Tibial nerve (tissue), 3 donors: ENCODE data around the gene DHX16.

Experiments
- CTCF ChIP-seq, 5 experiments: fragments of 200-600 bp in 3 of 5; fragments of 450-650 bp in 2 of 5; sonication (generic) in 3 of 5; IDR thresholded peaks; one replicate each; pipeline ENCODE4 v1.5.1; 2016 to 2019; ENCODE audit warnings: antibody characterized with exemption in 5 of 5, mild to moderate bottlenecking in 3 of 5, moderate library complexity in 2 of 5
- POLR2A ChIP-seq, 2 donors: fragments of 450-650 bp; IDR thresholded peaks; one replicate each; pipeline ENCODE4 v1.6.1; 2017; ENCODE audit warnings: antibody characterized with exemption in 2 of 2, mild to moderate bottlenecking in 2 of 2, moderate library complexity in 2 of 2

GRCh38 chr6:30655743-30656094 lies 17.1 kb downstream of the DHX16 start:
- no peak for TF ChIP-seq CTCF (IDR thresholded peaks at IDR 0.05)
- no peak for TF ChIP-seq POLR2A (IDR thresholded peaks at IDR 0.05)
